Activated CD4-positive, alpha-beta memory T cell treated with anti-CD3 and anti-CD28 coated beads for 36 hours (primary cell): ENCODE data around the gene TMC6. TPM values are rescaled to one million over a fixed set of nuclear protein-coding genes. Genes with fewer than 3 reads are reported as not detected.
"Not testable (repeated sequence)": the region's sequence is repeated elsewhere in the genome, so short reads cannot be mapped to it uniquely, and the experiment has no call there.

ENCODE experiments used
- CTCF ChIA-PET: fragments of 350-600 bp; sonication (Branson Sonifier 250); formaldehyde crosslinking; loops from one replicate; lab custom pipeline; 2021; ENCODE audit warnings: antibody characterized with exemption, inconsistent platforms; lab: Charles Lee
- POLR2A ChIA-PET: fragments of 350-600 bp; sonication (Branson Sonifier 250); formaldehyde crosslinking; loops from one replicate; lab custom pipeline; 2021; ENCODE audit warnings: antibody characterized with exemption; lab: Charles Lee
- DNase-seq: peaks from one replicate; pipeline ENCODE4 v3.0.0-alpha.2; 2020
- H3K27ac Mint-ChIP-seq: one replicate; pipeline ENCODE4 v1.8.0; 2021; ENCODE audit warnings: mixed read lengths
- H3K27me3 Mint-ChIP-seq: one replicate; pipeline ENCODE4 v1.8.0; 2021; ENCODE audit warnings: mixed read lengths
- H3K36me3 Mint-ChIP-seq: one replicate; pipeline ENCODE4 v1.8.0; 2021; ENCODE audit warnings: mixed read lengths
- H3K4me1 Mint-ChIP-seq: one replicate; pipeline ENCODE4 v1.8.0; 2021; ENCODE audit warnings: low read depth, mixed read lengths
- H3K4me3 Mint-ChIP-seq: one replicate; pipeline ENCODE4 v1.8.0; 2021; ENCODE audit warnings: mild to moderate bottlenecking, mixed read lengths
- H3K9me3 Mint-ChIP-seq: one replicate; pipeline ENCODE4 v1.8.0; 2021; ENCODE audit warnings: mixed read lengths
- intact Hi-C: fragments of 100-400 bp; cut with micrococcal nuclease; formaldehyde crosslinking; loops from one replicate; pipeline ENCODE4 v1.15.1; 2023
- total RNA-seq, 2 experiments: library from RNA; stranded (reverse); gene quantifications; one replicate each; pipeline ENCODE4 v1.2.3, GENCODE V29; 2021

TMC6 gene
- total RNA-seq, 2 experiments from 2014 or later: 157 to 162 TPM

- Mint-ChIP-seq H3K4me1 (peaks cover 56% of the 10 kb centered on the region), H3K9me3 (no peaks in the 10 kb centered on the region), H3K36me3 (peaks cover 45% of the 10 kb centered on the region), H3K27ac (peak overlapping the region; percentile 63), H3K4me3 (peak overlapping the region; percentile 31), H3K27me3 (no peaks in the 10 kb centered on the region)
- ChIA-PET POLR2A (interaction anchor here (0.6 to 2.1 kb wide), 12 partner anchors 11 to 1473 kb away, joined by 3 to 7 read pairs (median 5); partner anchors contain the start of gene TK1), CTCF (interaction anchor here (1.0 to 2.9 kb wide), 2 partner anchors 10 to 36 kb away, joined by 7 to 13 read pairs; partner anchors contain the start of gene TMC8)
- intact Hi-C loops: loop anchor here (1.0 kb wide), 1 partner anchor 10 kb away; the partner anchor contains the start of gene TMC8
- peak; percentile 98 for DNase-seq
Measured at GRCh38 chr17:78140169-78141051, 11.9 kb upstream of the TMC6 start.

GRCh38 chr17:78139861-78140168 lies 11.3 kb upstream of the TMC6 start:
- POLR2A ChIA-PET: interaction anchor here (0.7 to 1.5 kb wide), 10 partner anchors 10 to 47 kb away, joined by 3 to 7 read pairs (median 5); partner anchors contain the start of gene TK1
- not testable (repeated sequence) for DNase-seq, H3K9me3 Mint-ChIP-seq, H3K27me3 Mint-ChIP-seq
- intact Hi-C loops: loop anchor here (1.0 kb wide), 1 partner anchor 10 kb away; the partner anchor contains the start of gene TMC8
- Mint-ChIP-seq H3K36me3 (peaks cover 50% of the 10 kb centered on the region), H3K4me1 (peaks cover 58% of the 10 kb centered on the region), H3K4me3 (peak overlapping the region; percentile 31), H3K27ac (peak overlapping the region; percentile 63)
- CTCF ChIA-PET: interaction anchor here (1.0 to 2.9 kb wide), 2 partner anchors 10 to 37 kb away, joined by 7 to 13 read pairs; partner anchors contain the start of gene TMC8

- CTCF ChIA-PET: interaction anchor here (1.0 to 6.6 kb wide), 7 partner anchors 15 to 112 kb away, joined by 3 to 99 read pairs (median 3); partner anchors contain the start of gene TMC6
- peaks cover 69% of the 10 kb centered on the region for H3K4me1 Mint-ChIP-seq
Measured at GRCh38 chr17:78138204-78139060, 9.9 kb upstream of the TMC6 start.

GRCh38 chr17:78137392-78138203 lies 9.0 kb upstream of the TMC6 start:
- no peaks in the 10 kb centered on the region for H3K9me3 Mint-ChIP-seq
- H3K27me3 Mint-ChIP-seq: no peaks in the 10 kb centered on the region
- H3K27ac Mint-ChIP-seq: peak overlapping the region; percentile 71
- no peak overlapping the region for H3K4me3 Mint-ChIP-seq
- intact Hi-C loops: no loop called here
- POLR2A ChIA-PET: interaction anchor here (1.5 to 1.8 kb wide), 2 partner anchors 12 to 39 kb away, joined by 5 read pairs; no protein-coding TSS in a partner anchor
- H3K4me1 Mint-ChIP-seq: peaks cover 75% of the 10 kb centered on the region
- CTCF ChIA-PET: interaction anchor here (0.7 to 6.6 kb wide), 15 partner anchors 14 to 118 kb away, joined by 3 to 99 read pairs (median 3); partner anchors contain the start of gene TMC6
- H3K36me3 Mint-ChIP-seq: peaks cover 70% of the 10 kb centered on the region
- peak; percentile 64 for DNase-seq

More at GRCh38 chr17:78138204-78139060, 9.9 kb upstream of the TMC6 start:
- Mint-ChIP-seq H3K27ac (peak overlapping the region; percentile 13), H3K4me3 (no peak overlapping the region), H3K9me3 (no peaks in the 10 kb centered on the region), H3K36me3 (peaks cover 63% of the 10 kb centered on the region), H3K27me3 (no peaks in the 10 kb centered on the region)
- POLR2A ChIA-PET: interaction anchor here (1.8 kb wide), 1 partner anchor 13 kb away, joined by 5 read pairs; no protein-coding TSS in a partner anchor
- no peak for DNase-seq
- intact Hi-C loops: no loop called here

- H3K27ac Mint-ChIP-seq: peak overlapping the region; percentile 57
- intact Hi-C loops: no loop called here
- POLR2A ChIA-PET: interaction anchor here (0.9 to 1.5 kb wide), 4 partner anchors 15 to 41 kb away, joined by 3 to 5 read pairs (median 3); partner anchors contain the start of gene SYNGR2
Measured at GRCh38 chr17:78135858-78136500, 7.4 kb upstream of the TMC6 start.

GRCh38 chr17:78134899-78135385 lies 6.4 kb upstream of the TMC6 start:
- Mint-ChIP-seq H3K4me1 (peaks cover 67% of the 10 kb centered on the region), H3K27ac (peak overlapping the region; percentile 5), H3K27me3 (no peaks in the 10 kb centered on the region), H3K36me3 (peaks cover 61% of the 10 kb centered on the region), H3K9me3 (no peaks in the 10 kb centered on the region), H3K4me3 (no peak overlapping the region)
- ChIA-PET CTCF (interaction anchor here (0.9 to 6.6 kb wide), 12 partner anchors 10 to 287 kb away, joined by 3 to 99 read pairs (median 6); partner anchors contain the start of genes AFMID, TK1 and TMC6), POLR2A (interaction anchor here (0.6 to 1.8 kb wide), 5 partner anchors 10 to 34 kb away, joined by 3 to 7 read pairs (median 3); partner anchors contain the start of gene SYNGR2)
- no peak for DNase-seq
- intact Hi-C loops: loop anchor here (1.0 to 5.0 kb wide), 4 partner anchors 14 to 52 kb away; partner anchors contain the start of genes AFMID, SYNGR2 and TK1

More at GRCh38 chr17:78135858-78136500, 7.4 kb upstream of the TMC6 start:
- no peaks in the 10 kb centered on the region for H3K9me3 Mint-ChIP-seq
- DNase-seq: no peak
- CTCF ChIA-PET: interaction anchor here (0.9 to 6.6 kb wide), 8 partner anchors 9 to 115 kb away, joined by 3 to 99 read pairs (median 6); partner anchors contain the start of gene TMC6
- no peak overlapping the region for H3K4me3 Mint-ChIP-seq
- peaks cover 61% of the 10 kb centered on the region for H3K36me3 Mint-ChIP-seq
- H3K27me3 Mint-ChIP-seq: no peaks in the 10 kb centered on the region
- peaks cover 65% of the 10 kb centered on the region for H3K4me1 Mint-ChIP-seq

GRCh38 chr17:78133971-78134898 lies 5.7 kb upstream of the TMC6 start:
- peaks cover 70% of the 10 kb centered on the region for H3K4me1 Mint-ChIP-seq
- peaks cover 58% of the 10 kb centered on the region for H3K36me3 Mint-ChIP-seq
- H3K9me3 Mint-ChIP-seq: no peaks in the 10 kb centered on the region

GRCh38 chr17:78133179-78133951 lies 4.8 kb upstream of the TMC6 start:
- Mint-ChIP-seq H3K27me3 (no peaks in the 10 kb centered on the region), H3K4me1 (peaks cover 68% of the 10 kb centered on the region), H3K27ac (peak overlapping the region; percentile 54), H3K9me3 (no peaks in the 10 kb centered on the region), H3K4me3 (peak overlapping the region; percentile 65), H3K36me3 (peaks cover 56% of the 10 kb centered on the region)
- CTCF ChIA-PET: interaction anchor here (1.0 to 6.6 kb wide), 10 partner anchors 9 to 289 kb away, joined by 3 to 99 read pairs (median 7); partner anchors contain the start of genes AFMID, TK1 and TMC6
- intact Hi-C loops: loop anchor here (5.0 kb wide), 2 partner anchors 34 to 54 kb away; partner anchors contain the start of genes AFMID, SYNGR2 and TK1
- no peak for DNase-seq
- POLR2A ChIA-PET: interaction anchor here (0.9 to 1.8 kb wide), 4 partner anchors 8 to 53 kb away, joined by 3 to 7 read pairs (median 5); partner anchors contain the start of genes AFMID and TK1

More at GRCh38 chr17:78133971-78134898, 5.7 kb upstream of the TMC6 start:
- Mint-ChIP-seq H3K27ac (peak overlapping the region; percentile 54), H3K27me3 (no peaks in the 10 kb centered on the region), H3K4me3 (peak overlapping the region; percentile 65)
- ChIA-PET POLR2A (interaction anchor here (0.9 to 1.8 kb wide), 5 partner anchors 8 to 52 kb away, joined by 3 to 7 read pairs (median 3); partner anchors contain the start of genes AFMID and TK1), CTCF (interaction anchor here (1.0 to 6.6 kb wide), 13 partner anchors 8 to 288 kb away, joined by 3 to 99 read pairs (median 5); partner anchors contain the start of genes AFMID, TK1 and TMC6)
- peak; percentile 87 for DNase-seq
- intact Hi-C loops: loop anchor here (1.0 to 5.0 kb wide), 4 partner anchors 13 to 53 kb away; partner anchors contain the start of genes AFMID, SYNGR2 and TK1
